Measurements from ENCODE around the gene PRTG.
"Not testable (repeated sequence)": the region's sequence is repeated elsewhere in the genome, so short reads cannot be mapped to it uniquely, and the experiment has no call there.

PRTG gene

GRCh38 chr15:55627730-55628368 lies 115.1 kb downstream of the PRTG start:
- no peak for DNase-seq

- DNase-seq = no peak
Observed at GRCh38 chr15:55619783-55620182, 123.2 kb downstream of the PRTG start.

DNA sequence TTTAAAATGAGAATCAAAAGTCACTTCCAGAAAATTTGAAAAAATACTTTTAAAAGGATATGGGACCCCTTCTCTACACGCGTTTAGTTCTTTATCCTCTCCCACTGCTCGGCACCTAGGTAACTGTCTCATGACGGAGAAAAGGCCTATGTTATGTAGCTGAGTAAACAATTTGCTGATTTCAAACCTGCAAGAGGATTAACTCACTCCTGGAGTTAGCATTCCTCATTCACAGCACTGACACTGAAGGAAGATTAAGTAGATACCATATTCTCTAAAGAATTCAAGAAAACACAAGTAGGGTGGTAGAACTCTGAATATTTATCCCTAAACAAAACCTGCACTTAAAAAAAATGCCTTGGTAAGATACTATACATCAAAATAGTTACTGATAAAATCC lies 124.6 kb downstream of the PRTG start:
- DNase-seq = no peak

DNA sequence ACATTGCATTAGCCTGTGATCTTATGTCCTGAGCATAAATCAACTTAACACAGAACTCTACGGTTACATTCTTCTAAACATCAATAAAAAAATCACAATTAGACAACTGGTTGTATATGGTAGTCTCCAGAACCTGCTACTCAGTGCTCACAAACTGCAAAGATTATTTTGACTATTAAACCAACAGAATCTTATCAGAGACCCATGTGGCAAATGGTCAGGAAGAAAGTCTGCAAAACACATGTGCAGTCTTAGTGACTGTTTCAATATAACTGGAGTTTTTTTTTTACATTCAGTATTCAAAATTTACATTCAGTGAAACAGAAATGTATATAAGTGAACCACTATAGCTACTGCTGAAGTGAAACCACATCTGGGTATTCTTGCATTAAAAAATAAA lies 127.5 kb downstream of the PRTG start:
- no peak for DNase-seq

DNA sequence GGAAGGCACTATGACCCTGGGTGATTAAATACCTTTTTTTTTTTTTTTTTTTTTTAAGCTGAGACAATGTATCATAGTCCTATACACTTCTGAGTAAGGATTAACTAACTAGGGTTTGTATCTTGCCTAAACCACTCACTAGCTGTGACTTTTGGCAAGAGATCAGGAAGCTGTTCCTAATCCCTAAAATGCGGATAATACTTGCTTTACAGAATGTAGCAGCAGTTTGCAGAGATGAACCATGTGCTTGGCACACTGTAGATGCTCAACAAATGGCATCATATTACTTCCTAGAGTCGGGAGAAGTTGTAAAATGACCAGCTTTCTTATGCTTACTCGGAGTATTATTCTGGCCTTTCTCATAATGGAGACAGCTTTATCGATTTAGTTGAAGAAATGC lies 129.2 kb downstream of the PRTG start:
- no peak for DNase-seq

DNA sequence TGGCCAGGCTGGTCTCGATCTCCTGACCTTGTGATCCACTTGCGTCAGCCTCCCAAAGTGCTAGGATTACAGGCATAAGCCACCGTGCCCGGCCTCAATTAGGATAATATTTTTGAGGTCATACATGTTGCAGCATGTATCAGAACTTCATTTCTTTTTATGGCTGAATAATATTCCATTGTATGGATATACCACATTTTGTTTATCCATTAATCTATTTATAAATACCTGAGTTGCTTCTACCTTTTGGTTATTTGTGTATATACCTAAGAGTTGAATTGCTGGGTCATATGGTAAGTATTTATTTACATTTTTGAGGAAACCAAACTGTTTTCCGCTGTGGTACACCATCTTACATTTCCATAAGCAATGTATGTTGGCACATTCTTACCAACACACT lies 136.7 kb downstream of the PRTG start:
- no peak for DNase-seq

GRCh38 chr15:55601374-55601773 lies 141.6 kb downstream of the PRTG start:
- no peak for DNase-seq

GRCh38 chr15:55599439-55599838 lies 143.5 kb downstream of the PRTG start:
- no peak for DNase-seq

- not testable (repeated sequence) for DNase-seq
Observed at GRCh38 chr15:55593019-55593418, 149.9 kb downstream of the PRTG start.

- DNase-seq = no peak
Observed at GRCh38 chr15:55590788-55591187, 152.2 kb downstream of the PRTG start.

DNA sequence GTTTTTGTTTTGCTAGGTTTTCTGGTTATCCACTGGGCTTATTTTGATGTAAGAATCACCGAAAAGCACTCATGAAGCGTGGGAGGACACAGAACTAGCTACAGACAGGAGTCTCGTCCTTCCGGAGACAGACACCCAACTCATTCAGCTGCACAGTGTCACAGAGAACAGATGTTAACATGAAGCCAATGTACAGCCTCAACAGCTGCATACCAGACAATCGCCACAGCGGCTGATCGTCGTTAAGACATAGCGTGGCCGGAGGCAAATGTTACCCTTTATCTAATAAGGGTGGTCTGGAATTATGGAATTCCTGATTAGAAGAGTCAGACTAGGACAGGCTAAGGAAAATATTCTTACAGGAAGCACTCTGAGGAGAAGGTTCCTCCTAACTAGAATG lies 153.7 kb downstream of the PRTG start:
- no peak for DNase-seq

DNA sequence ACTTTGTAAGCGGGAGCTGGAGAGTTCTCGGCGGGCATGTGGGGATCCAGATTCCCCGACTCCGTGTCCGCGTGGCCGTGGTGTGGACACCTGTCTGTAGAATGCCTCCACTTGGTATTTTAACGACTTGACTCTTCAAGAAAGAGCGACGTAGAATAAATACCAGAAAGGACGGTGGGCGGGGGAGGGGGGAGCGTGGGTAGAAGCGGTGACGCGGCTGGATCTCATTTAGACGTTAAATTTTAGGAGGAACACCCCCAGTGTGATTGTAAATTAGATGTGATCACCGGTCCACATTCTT lies 154.2 kb downstream of the PRTG start:
- no peak for DNase-seq

GRCh38 chr15:55588070-55588814 lies 154.7 kb downstream of the PRTG start, which contains the start of gene PYGO1:
Gene PYGO1 (minus strand): TSS chr15:55588345. CDS start chr15:55587883, 462 bp downstream.
- no peak for DNase-seq

DNA sequence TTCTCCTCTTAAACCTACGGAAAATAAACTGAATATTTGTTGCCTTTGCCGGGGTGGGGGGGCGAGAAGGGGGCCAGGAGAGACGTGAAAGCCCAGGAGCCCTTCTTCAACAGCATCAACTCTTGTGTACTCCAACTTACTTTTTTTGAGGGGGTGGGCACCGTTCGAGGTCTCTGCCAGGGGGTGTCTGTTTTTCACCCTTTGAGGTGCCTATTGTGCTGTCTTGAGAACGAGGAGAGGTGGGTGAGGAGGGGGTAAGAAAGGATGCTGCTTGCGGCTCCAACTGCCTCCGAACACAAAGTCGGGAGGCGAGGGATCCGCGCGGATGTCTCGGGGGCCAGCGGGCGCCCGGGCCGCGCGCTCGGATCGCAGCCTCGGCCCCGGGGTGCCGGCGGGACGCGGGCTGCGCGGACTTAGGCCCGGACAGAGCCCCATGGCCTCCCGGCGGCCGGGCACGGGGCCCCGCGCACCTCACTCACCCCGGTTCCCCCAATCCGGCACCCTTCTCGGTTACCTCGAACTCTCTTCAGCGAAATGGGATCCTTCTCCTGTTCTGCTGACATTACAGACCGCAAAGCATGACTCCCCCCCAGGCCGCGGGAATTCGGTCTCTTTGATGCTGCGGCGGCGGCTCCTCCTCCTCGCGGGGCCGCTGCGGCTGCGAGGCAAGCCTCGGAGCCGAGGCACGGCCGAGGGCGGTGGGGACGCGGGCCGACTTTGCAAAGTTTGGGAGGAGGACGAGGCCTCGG lies 155.5 kb downstream of the PRTG start:
- DNase-seq = no peak

DNA sequence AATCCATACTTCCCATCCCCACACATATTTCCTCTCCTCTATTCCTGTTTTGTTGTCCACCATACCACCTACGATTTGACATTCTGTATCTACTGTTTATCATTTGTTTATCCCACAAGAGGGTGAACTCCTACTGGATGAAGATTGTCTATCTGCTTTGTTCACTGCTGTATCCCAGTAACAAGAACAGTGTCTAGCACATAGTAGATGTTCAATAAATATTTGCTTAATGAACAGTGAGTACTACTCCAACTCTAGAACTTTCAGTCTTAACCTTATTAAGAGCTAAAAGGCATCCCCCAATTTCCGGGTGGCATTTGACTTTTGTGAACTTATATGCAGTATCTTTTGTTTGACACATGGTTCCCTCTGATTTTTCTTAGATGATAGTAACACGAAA lies 156.1 kb downstream of the PRTG start:
- DNase-seq = no peak

GRCh38 chr15:55576943-55577342 lies 166.0 kb downstream of the PRTG start:
- DNase-seq = no peak

DNA sequence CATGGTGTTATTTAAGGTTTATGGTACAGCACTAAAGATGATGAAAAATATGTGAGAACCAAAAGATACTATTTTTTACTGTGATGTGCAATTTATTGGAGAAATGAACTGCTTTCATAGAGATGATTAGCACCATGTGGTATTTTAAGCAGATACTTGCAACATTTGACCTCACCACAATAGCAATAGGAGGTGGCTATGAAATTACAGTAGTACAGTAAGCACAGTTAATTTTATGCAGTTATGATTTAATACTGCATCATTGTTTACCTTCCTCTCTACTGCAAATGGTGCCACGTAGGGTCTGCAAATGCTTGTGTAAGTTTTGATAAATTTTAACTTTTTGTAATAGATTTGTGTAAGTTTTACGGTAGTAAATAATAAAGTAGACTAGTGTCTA lies 168.9 kb downstream of the PRTG start:
- no peak for DNase-seq

- DNase-seq = no peak
Observed at GRCh38 chr15:55573224-55573623, 169.7 kb downstream of the PRTG start.

- DNase-seq = no peak
Observed at GRCh38 chr15:55564347-55565145, 178.4 kb downstream of the PRTG start.

DNA sequence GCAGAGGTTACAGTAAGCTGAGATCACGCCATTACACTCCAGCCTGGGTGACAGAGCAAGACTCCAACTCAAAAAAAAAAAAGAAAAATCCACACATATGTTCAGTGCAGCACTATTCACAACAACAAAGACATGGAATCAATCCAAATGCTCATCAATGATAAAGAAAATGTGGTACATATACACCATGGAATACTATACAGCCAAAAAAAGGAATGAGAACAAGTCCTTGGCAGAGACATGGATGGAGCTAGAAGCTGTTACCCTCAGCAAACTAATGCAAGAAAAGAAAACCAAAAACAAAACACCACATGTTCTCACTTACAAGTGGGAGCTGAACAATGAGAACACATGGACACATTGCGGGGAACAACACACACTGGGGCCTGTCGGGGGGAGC lies 180.4 kb downstream of the PRTG start:
- no peak for DNase-seq
